Measurements from ENCODE around the gene HLA-DPA1.

HLA-DPA1 gene

DNA sequence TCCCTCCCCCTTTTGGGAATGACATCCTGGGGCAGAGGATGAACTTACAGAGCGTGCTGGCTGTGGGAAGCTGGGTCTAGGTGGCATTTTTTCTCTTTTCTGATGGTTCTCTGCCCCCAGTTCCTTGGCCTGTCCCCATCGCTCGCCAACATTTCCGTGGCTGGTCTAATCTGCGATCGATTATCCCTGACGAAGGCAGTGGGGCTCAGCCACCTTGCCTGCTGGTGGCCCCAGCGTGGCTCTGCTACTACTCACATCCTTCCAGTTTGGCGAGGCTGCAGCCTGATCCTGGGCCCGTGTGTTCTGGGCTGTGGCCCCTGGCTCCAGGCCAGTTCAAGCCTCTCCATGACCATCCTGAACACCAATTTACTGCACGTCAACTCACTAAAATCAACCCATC, 57.7 kb downstream of the HLA-DPA1 start:
- no peak for TF ChIP-seq CTCF (conservative IDR thresholded peaks at IDR 0.05; ENCODE audit: control insufficient read depth, insufficient read depth, low read depth, low read length)
- H3K4me3 ChIP-seq (ENCODE audit: control insufficient read depth, low read depth, low read length), result no peak overlapping the region
- DNase-seq (ENCODE audit: low read depth), result no peak

DNA sequence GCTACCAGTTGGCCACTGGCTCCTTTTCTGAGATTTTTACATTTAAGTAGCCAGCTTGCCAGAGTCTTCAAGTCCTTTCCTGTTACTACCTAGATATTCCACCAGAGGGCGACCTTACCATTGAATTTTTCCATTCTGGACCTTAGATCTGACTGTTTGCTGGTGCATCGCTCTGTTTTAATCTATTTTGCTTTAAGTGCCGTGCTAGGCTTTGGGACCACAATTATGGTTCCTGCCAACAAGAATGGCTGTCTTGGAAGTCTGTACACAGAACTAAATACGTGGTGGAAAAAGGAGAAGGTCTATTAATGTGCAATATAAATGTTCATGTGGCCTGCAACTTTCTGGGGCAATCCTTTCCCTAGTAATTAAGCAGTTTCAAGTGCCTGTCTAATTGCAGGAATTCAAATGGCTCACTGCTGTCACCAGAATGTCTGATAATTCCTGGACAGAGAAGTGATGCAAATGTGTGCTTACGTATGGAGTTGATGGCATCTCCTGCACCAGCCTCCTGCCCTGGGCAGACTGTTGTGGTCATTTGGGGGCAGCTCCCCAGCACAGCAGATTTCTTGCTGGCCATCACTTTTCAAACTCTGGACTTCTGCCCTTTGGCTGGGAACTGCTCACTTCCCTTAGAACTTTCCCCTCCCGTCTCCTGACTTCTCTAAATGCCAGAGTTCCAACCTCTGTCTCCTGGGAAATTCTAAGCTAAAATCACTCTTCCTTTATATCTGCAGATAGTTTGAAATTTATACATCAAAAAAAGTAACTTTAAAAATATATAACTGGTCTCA, 58.4 kb downstream of the HLA-DPA1 start:
- H3K4me3 ChIP-seq (ENCODE audit: control insufficient read depth, low read depth, low read length), result no peak overlapping the region
- peak; percentile 86 for DNase-seq (ENCODE audit: low read depth)

More for the DNA sequence above, 58.4 kb downstream of the HLA-DPA1 start:
- TF ChIP-seq CTCF (conservative IDR thresholded peaks at IDR 0.05; ENCODE audit: control insufficient read depth, insufficient read depth, low read depth, low read length), result peak; percentile 77
